Activated naive CD8-positive, alpha-beta T cell (primary cell): ENCODE results near the gene OSBPL6.
"Not testable (repeated sequence)": the region's sequence is repeated elsewhere in the genome, so short reads cannot be mapped to it uniquely, and the experiment has no call there.

Experiments
- H3K27ac Mint-ChIP-seq: one replicate; pipeline ENCODE4 v1.8.0; 2021; ENCODE audit warnings: mixed read lengths
- H3K27me3 Mint-ChIP-seq: one replicate; pipeline ENCODE4 v1.8.0; 2021; ENCODE audit warnings: mixed read lengths
- H3K36me3 Mint-ChIP-seq: one replicate; pipeline ENCODE4 v1.8.0; 2021; ENCODE audit warnings: mixed read lengths
- H3K4me1 Mint-ChIP-seq: one replicate; pipeline ENCODE4 v1.8.0; 2021; ENCODE audit warnings: low read depth, mixed read lengths
- H3K4me3 Mint-ChIP-seq: one replicate; pipeline ENCODE4 v1.8.0; 2021; ENCODE audit warnings: mild to moderate bottlenecking, mixed read lengths
- H3K9me3 Mint-ChIP-seq: one replicate; pipeline ENCODE4 v1.8.0; 2021; ENCODE audit warnings: low read depth, mixed read lengths

The OSBPL6 gene

DNA sequence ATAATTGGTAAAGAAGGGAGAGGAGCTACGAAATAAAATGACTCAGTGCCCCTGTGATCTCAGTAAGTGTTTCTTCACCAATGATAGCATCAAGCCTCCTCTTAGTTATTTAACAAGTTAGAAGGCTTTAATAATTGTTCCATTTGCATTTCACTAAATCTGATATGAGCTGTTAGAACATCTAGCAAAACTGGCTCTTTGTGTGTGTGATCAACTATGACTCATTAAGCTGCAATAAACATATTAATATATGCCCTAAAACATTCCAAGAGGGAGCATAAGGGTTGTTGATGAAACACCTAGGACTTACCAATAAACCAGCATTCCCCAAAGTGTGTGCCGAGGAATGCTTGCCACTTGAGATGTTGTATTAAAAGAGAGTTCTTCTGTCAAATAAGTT is 115.2 kb downstream of the OSBPL6 start:
- H3K27me3 Mint-ChIP-seq, result peaks cover 16% of the 10 kb centered on the region

GRCh38 chr2:178315078-178315477 is 120.8 kb downstream of the OSBPL6 start:
- Mint-ChIP-seq H3K27me3 (peaks cover 11% of the 10 kb centered on the region), H3K9me3 (no peaks in the 10 kb centered on the region), H3K4me3 (no peak overlapping the region), H3K4me1 (no peaks in the 10 kb centered on the region), H3K36me3 (no peaks in the 10 kb centered on the region), H3K27ac (no peak overlapping the region)

More for the DNA sequence above, 115.2 kb downstream of the OSBPL6 start:
- no peaks in the 10 kb centered on the region for H3K4me1 Mint-ChIP-seq
- H3K4me3 Mint-ChIP-seq, result no peak overlapping the region
- no peak overlapping the region for H3K27ac Mint-ChIP-seq
- no peaks in the 10 kb centered on the region for H3K36me3 Mint-ChIP-seq
- no peaks in the 10 kb centered on the region for H3K9me3 Mint-ChIP-seq

GRCh38 chr2:178315488-178315948 is 121.2 kb downstream of the OSBPL6 start:
- no peaks in the 10 kb centered on the region for H3K4me1 Mint-ChIP-seq
- H3K27me3 Mint-ChIP-seq, result peaks cover 11% of the 10 kb centered on the region
- H3K27ac Mint-ChIP-seq, result no peak overlapping the region
- H3K9me3 Mint-ChIP-seq, result no peaks in the 10 kb centered on the region
- H3K4me3 Mint-ChIP-seq, result no peak overlapping the region
- H3K36me3 Mint-ChIP-seq, result no peaks in the 10 kb centered on the region

DNA sequence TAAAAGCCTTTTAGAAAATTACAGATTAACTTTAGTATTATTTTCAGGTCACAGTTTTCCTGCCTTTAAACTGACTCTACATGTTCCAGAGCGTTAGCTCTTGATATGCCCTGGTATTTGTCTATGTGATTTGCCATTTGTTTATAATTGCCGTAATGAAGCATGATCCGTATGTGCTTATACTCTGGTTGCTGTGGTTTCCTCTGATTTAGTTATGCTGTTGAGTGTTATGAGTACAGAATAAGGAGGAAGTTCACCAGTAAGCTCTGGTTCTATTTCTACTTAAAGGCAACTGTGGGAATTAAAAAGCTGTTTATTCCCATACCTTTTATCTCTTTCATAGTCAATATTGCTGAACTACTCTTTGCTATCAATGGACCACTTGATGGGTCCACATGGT is 123.5 kb downstream of the OSBPL6 start:
- no peak overlapping the region for H3K4me3 Mint-ChIP-seq
- no peak overlapping the region for H3K27ac Mint-ChIP-seq
- no peaks in the 10 kb centered on the region for H3K36me3 Mint-ChIP-seq
- H3K4me1 Mint-ChIP-seq, result no peaks in the 10 kb centered on the region
- H3K27me3 Mint-ChIP-seq, result no peaks in the 10 kb centered on the region
- H3K9me3 Mint-ChIP-seq, result no peaks in the 10 kb centered on the region

- Mint-ChIP-seq H3K27ac (no peak overlapping the region), H3K4me3 (no peak overlapping the region), H3K27me3 (peaks cover 2% of the 10 kb centered on the region), H3K4me1 (no peaks in the 10 kb centered on the region), H3K9me3 (no peaks in the 10 kb centered on the region), H3K36me3 (no peaks in the 10 kb centered on the region)
Measured at GRCh38 chr2:178320011-178320585, 125.8 kb downstream of the OSBPL6 start.

DNA sequence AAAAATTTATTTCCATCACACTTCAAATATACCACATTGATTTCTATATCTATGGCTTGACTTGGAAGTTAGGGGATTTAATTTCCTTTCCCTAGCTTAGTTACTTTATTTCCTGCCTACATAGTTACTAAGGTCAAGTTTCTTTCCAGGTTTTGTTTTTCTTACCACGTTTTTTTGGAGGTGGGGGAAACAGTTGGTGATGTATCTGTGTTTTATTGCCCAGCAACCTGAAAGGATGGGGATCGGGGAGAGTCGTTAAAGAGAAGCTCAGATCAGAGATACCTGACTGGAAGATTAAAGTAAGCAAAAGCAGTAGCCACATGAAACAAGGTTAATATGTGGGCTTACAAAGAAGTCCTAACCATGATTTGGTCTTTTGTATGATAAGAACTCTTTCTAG is 127.8 kb downstream of the OSBPL6 start:
- no peaks in the 10 kb centered on the region for H3K9me3 Mint-ChIP-seq
- H3K27me3 Mint-ChIP-seq, result peaks cover 9% of the 10 kb centered on the region
- H3K4me3 Mint-ChIP-seq, result no peak overlapping the region

DNA sequence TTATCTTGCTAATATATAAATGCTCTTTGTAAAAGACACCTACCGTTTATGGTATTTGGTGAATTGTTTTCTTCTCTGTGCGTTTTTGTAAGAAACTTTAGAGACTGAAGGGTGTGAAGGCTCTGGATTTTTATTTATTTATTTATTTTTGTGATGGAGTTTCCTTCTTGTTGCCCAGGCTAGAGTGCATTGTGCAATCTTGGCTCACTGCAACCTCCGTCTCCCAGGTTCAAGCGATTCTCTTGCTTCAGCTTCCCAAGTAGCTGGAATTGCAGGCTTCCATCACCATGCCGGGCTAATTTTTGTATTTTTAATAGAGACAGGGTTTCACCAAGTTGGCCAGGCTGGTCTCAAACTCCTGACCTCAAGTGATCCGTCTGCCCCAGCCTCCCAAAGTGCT is 129.0 kb downstream of the OSBPL6 start:
- H3K4me1 Mint-ChIP-seq, H3K36me3 Mint-ChIP-seq: not testable (repeated sequence)

More for the DNA sequence above, 127.8 kb downstream of the OSBPL6 start:
- Mint-ChIP-seq H3K36me3 (no peaks in the 10 kb centered on the region), H3K4me1 (no peaks in the 10 kb centered on the region), H3K27ac (no peak overlapping the region)

GRCh38 chr2:178324077-178324476 is 129.8 kb downstream of the OSBPL6 start:
- Mint-ChIP-seq H3K27ac (no peak overlapping the region), H3K27me3 (peaks cover 9% of the 10 kb centered on the region), H3K4me3 (no peak overlapping the region), H3K9me3 (no peaks in the 10 kb centered on the region), H3K36me3 (no peaks in the 10 kb centered on the region), H3K4me1 (no peaks in the 10 kb centered on the region)

More for the DNA sequence above, 129.0 kb downstream of the OSBPL6 start:
- H3K9me3 Mint-ChIP-seq, H3K27ac Mint-ChIP-seq, H3K27me3 Mint-ChIP-seq, H3K4me3 Mint-ChIP-seq: not testable (repeated sequence)

GRCh38 chr2:178325268-178325667 is 131.0 kb downstream of the OSBPL6 start:
- no peak overlapping the region for H3K27ac Mint-ChIP-seq
- H3K9me3 Mint-ChIP-seq, result no peaks in the 10 kb centered on the region
- H3K36me3 Mint-ChIP-seq, result no peaks in the 10 kb centered on the region
- peaks cover 9% of the 10 kb centered on the region for H3K27me3 Mint-ChIP-seq
- H3K4me1 Mint-ChIP-seq, result no peaks in the 10 kb centered on the region
- no peak overlapping the region for H3K4me3 Mint-ChIP-seq

- no peaks in the 10 kb centered on the region for H3K36me3 Mint-ChIP-seq
- no peaks in the 10 kb centered on the region for H3K9me3 Mint-ChIP-seq
- no peak overlapping the region for H3K27ac Mint-ChIP-seq
- H3K27me3 Mint-ChIP-seq, result peaks cover 9% of the 10 kb centered on the region
- no peak overlapping the region for H3K4me3 Mint-ChIP-seq
- no peaks in the 10 kb centered on the region for H3K4me1 Mint-ChIP-seq
Measured at GRCh38 chr2:178327516-178327915, 133.2 kb downstream of the OSBPL6 start.

- no peaks in the 10 kb centered on the region for H3K4me1 Mint-ChIP-seq
- H3K4me3 Mint-ChIP-seq, result no peak overlapping the region
- no peak overlapping the region for H3K27ac Mint-ChIP-seq
Measured at GRCh38 chr2:178328037-178328436, 133.7 kb downstream of the OSBPL6 start.

GRCh38 chr2:178330175-178331017 is 136.1 kb downstream of the OSBPL6 start:
- no peaks in the 10 kb centered on the region for H3K36me3 Mint-ChIP-seq
- no peak overlapping the region for H3K4me3 Mint-ChIP-seq
- H3K27me3 Mint-ChIP-seq, result peaks cover 7% of the 10 kb centered on the region
- H3K9me3 Mint-ChIP-seq, result no peaks in the 10 kb centered on the region
- H3K4me1 Mint-ChIP-seq, result no peaks in the 10 kb centered on the region
- no peak overlapping the region for H3K27ac Mint-ChIP-seq

More at GRCh38 chr2:178328037-178328436, 133.7 kb downstream of the OSBPL6 start:
- no peaks in the 10 kb centered on the region for H3K9me3 Mint-ChIP-seq
- H3K27me3 Mint-ChIP-seq, result peaks cover 9% of the 10 kb centered on the region
- H3K36me3 Mint-ChIP-seq, result no peaks in the 10 kb centered on the region

- Mint-ChIP-seq H3K4me3 (no peak overlapping the region), H3K9me3 (no peaks in the 10 kb centered on the region), H3K36me3 (no peaks in the 10 kb centered on the region), H3K27ac (no peak overlapping the region), H3K4me1 (no peaks in the 10 kb centered on the region), H3K27me3 (peaks cover 3% of the 10 kb centered on the region)
Measured at GRCh38 chr2:178331474-178332432, 137.4 kb downstream of the OSBPL6 start.

GRCh38 chr2:178333851-178334250 is 139.5 kb downstream of the OSBPL6 start:
- no peaks in the 10 kb centered on the region for H3K36me3 Mint-ChIP-seq
- H3K27me3 Mint-ChIP-seq, result peaks cover 3% of the 10 kb centered on the region
- no peaks in the 10 kb centered on the region for H3K9me3 Mint-ChIP-seq
- H3K4me1 Mint-ChIP-seq, result no peaks in the 10 kb centered on the region
- H3K4me3 Mint-ChIP-seq, result no peak overlapping the region
- no peak overlapping the region for H3K27ac Mint-ChIP-seq

DNA sequence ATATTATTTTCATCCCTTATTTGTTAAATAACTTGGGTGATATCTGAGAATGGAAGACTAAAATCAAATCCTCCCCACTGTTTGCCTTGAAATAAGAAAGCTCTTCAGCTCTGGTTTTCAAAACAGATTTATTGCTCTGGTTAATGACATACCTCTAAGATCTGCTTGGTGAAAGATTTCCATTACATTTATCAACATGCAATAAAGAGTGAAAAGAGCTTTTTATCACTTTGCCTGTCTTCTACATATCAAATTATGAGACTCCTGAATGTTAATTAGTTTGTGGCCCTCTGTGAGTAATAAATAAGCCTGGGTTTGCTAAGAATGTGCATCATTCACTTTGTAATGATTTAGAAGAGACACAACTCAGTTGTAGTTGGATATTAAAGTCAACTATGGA is 140.9 kb downstream of the OSBPL6 start:
- Mint-ChIP-seq H3K27me3 (peaks cover 6% of the 10 kb centered on the region), H3K36me3 (no peaks in the 10 kb centered on the region), H3K9me3 (no peaks in the 10 kb centered on the region), H3K27ac (no peak overlapping the region), H3K4me3 (no peak overlapping the region), H3K4me1 (no peaks in the 10 kb centered on the region)
